HEK293 (cell line): Measurements from ENCODE around the gene CLEC1A.

ENCODE experiments used
- CTCF ChIA-PET: fragments of 350-600 bp; formaldehyde crosslinking; extraction: SDS; loops from one replicate; lab custom pipeline; 2021; ENCODE audit warnings: antibody characterized with exemption; lab: Yijun Ruan, JAX
- POLR2A ChIA-PET: fragments of 300-600 bp; formaldehyde crosslinking; extraction: SDS; loops from one replicate; lab custom pipeline; 2020; ENCODE audit warnings: antibody characterized with exemption, inconsistent platforms; lab: Yijun Ruan, JAX
- H3K27ac ChIP-seq: fragments of 200-500 bp; sonication (Bioruptor generic); 2 replicates; pipeline ENCODE4 v1.5.1; 2014; ENCODE audit warnings: low read depth, low read length, control low read depth, inconsistent platforms; ENCODE audit errors: extremely low read depth
- H3K36me3 ChIP-seq, 2 experiments: fragments of 200-500 bp in 1 of 2; sonication (Bioruptor generic) in 1 of 2; 1 replicate in 1 of 2; 2 replicates in 1 of 2; pipeline ENCODE4 v1.5.1; 2014 to 2017; ENCODE audit warnings: inconsistent platforms in 2 of 2, low read length in 2 of 2; ENCODE audit not compliant: control insufficient read depth in 2 of 2, insufficient read depth in 1 of 2
- H3K4me1 ChIP-seq: fragments of 200-500 bp; sonication (Bioruptor generic); 2 replicates; pipeline ENCODE4 v1.5.1; 2014; ENCODE audit warnings: mild to moderate bottlenecking, low read length, inconsistent platforms; ENCODE audit not compliant: control insufficient read depth, insufficient read depth
- H3K4me3 ChIP-seq: 2 replicates; pipeline ENCODE4 v1.5.1; 2011; ENCODE audit warnings: low read depth, mild to moderate bottlenecking, control low read depth, low read length, moderate library complexity
- H3K9me3 ChIP-seq: fragments of 200-500 bp; sonication (Bioruptor generic); 2 replicates; pipeline ENCODE4 v1.5.1; 2014; ENCODE audit warnings: low read depth, low read length, inconsistent platforms; ENCODE audit not compliant: control insufficient read depth, insufficient read depth
- GLIS2 ChIP-seq: fragments of 450-650 bp; formaldehyde crosslinking; IDR thresholded peaks from 2 replicates; pipeline ENCODE4 v1.5.1; 2016; ENCODE audit warnings: missing biosample characterization, missing genetic modification characterization
- KLF7 ChIP-seq: fragments of 450-650 bp; formaldehyde crosslinking; IDR thresholded peaks from 2 replicates; pipeline ENCODE4 v1.5.1; 2016; ENCODE audit warnings: missing biosample characterization, missing genetic modification characterization, borderline replicate concordance
- OVOL3 ChIP-seq: fragments of 450-650 bp; formaldehyde crosslinking; IDR thresholded peaks from 2 replicates; pipeline ENCODE4 v1.5.1; 2016; ENCODE audit warnings: missing biosample characterization, missing genetic modification characterization
- PATZ1 ChIP-seq: fragments of 450-650 bp; formaldehyde crosslinking; IDR thresholded peaks from 2 replicates; pipeline ENCODE4 v1.5.1; 2016; ENCODE audit warnings: missing biosample characterization, missing genetic modification characterization
- PRDM10 ChIP-seq: fragments of 450-650 bp; formaldehyde crosslinking; IDR thresholded peaks from 2 replicates; pipeline ENCODE4 v1.5.1; 2016; ENCODE audit warnings: missing biosample characterization, missing genetic modification characterization
- ZBTB21 ChIP-seq: fragments of 450-650 bp; formaldehyde crosslinking; IDR thresholded peaks from 2 replicates; pipeline ENCODE4 v1.5.1; 2017; ENCODE audit warnings: missing biosample characterization, missing genetic modification characterization
- ZFP69B ChIP-seq: fragments of 450-650 bp; formaldehyde crosslinking; IDR thresholded peaks from 2 replicates; pipeline ENCODE4 v1.5.1; 2016; ENCODE audit warnings: missing biosample characterization, missing genetic modification characterization
- ZNF138 ChIP-seq: fragments of 450-650 bp; formaldehyde crosslinking; IDR thresholded peaks from 2 replicates; pipeline ENCODE4 v1.5.1; 2016; ENCODE audit warnings: missing biosample characterization, missing genetic modification characterization, borderline replicate concordance
- ZNF18 ChIP-seq: fragments of 450-650 bp; formaldehyde crosslinking; IDR thresholded peaks from 2 replicates; pipeline ENCODE4 v1.5.1; 2016; ENCODE audit warnings: missing biosample characterization, missing genetic modification characterization
- ZNF280C ChIP-seq: fragments of 450-650 bp; formaldehyde crosslinking; IDR thresholded peaks from 2 replicates; pipeline ENCODE4 v1.5.1; 2016; ENCODE audit warnings: missing biosample characterization, missing genetic modification characterization
- ZNF350 ChIP-seq: fragments of 450-650 bp; formaldehyde crosslinking; IDR thresholded peaks from 2 replicates; pipeline ENCODE4 v1.5.0; 2017; ENCODE audit warnings: missing biosample characterization, mild to moderate bottlenecking, missing genetic modification characterization
- ZNF394 ChIP-seq: fragments of 450-650 bp; formaldehyde crosslinking; IDR thresholded peaks from 2 replicates; pipeline ENCODE4 v1.5.1; 2016; ENCODE audit warnings: missing biosample characterization, missing genetic modification characterization, mild to moderate bottlenecking, moderate library complexity, borderline replicate concordance
- ZNF449 ChIP-seq: fragments of 450-650 bp; formaldehyde crosslinking; IDR thresholded peaks from 2 replicates; pipeline ENCODE4 v1.5.1; 2017; ENCODE audit warnings: missing biosample characterization, mild to moderate bottlenecking, missing genetic modification characterization, moderate library complexity
- ZNF513 ChIP-seq: fragments of 450-650 bp; IDR thresholded peaks from 2 replicates; pipeline ENCODE4 v1.5.1; 2018; ENCODE audit warnings: missing biosample characterization, missing genetic modification characterization
- ZNF529 ChIP-seq: fragments of 450-650 bp; formaldehyde crosslinking; IDR thresholded peaks from 2 replicates; pipeline ENCODE4 v1.5.1; 2017; ENCODE audit warnings: missing genetic modification characterization, missing biosample characterization; ENCODE audit not compliant: insufficient replicate concordance
- ZNF580 ChIP-seq: fragments of 450-650 bp; formaldehyde crosslinking; IDR thresholded peaks from 2 replicates; pipeline ENCODE4 v1.5.1; 2016; ENCODE audit warnings: missing biosample characterization, missing genetic modification characterization
- ZNF654 ChIP-seq: fragments of 450-650 bp; formaldehyde crosslinking; IDR thresholded peaks from 2 replicates; pipeline ENCODE4 v1.5.1; 2016; ENCODE audit warnings: low read depth, missing biosample characterization, missing genetic modification characterization
- ZNF837 ChIP-seq: fragments of 450-650 bp; formaldehyde crosslinking; IDR thresholded peaks from 2 replicates; pipeline ENCODE4 v1.5.1; 2016; ENCODE audit warnings: missing biosample characterization, missing genetic modification characterization
- ZSCAN23 ChIP-seq: fragments of 450-650 bp; formaldehyde crosslinking; IDR thresholded peaks from 2 replicates; pipeline ENCODE4 v1.5.1; 2016; ENCODE audit warnings: missing biosample characterization, missing genetic modification characterization

Gene CLEC1A

GRCh38 chr12:10084733-10085132, 14.1 kb downstream of the CLEC1A start:
- ChIA-PET POLR2A (no interaction called here), CTCF (interaction anchor here (0.7 kb wide), 1 partner anchor 106 kb away, joined by 5 read pairs; no protein-coding TSS in a partner anchor)
- Histone ChIP-seq H3K9me3 (no peaks in the 10 kb centered on the region), H3K4me1 (no peaks in the 10 kb centered on the region; the same call in 1 of the 2 replicates), H3K27ac (no peak overlapping the region), H3K36me3 (no peaks in the 10 kb centered on the region), H3K4me3 (no peak overlapping the region)
- TF ChIP-seq ZNF394 (tag by site-specific recombination) (no peak), ZBTB21 (tag by site-specific recombination) (no peak), ZNF449 (tag by site-specific recombination) (no peak), ZFP69B (no peak), ZSCAN23 (tag by site-specific recombination) (no peak), OVOL3 (no peak), GLIS2 (tag by site-specific recombination) (no peak), ZNF837 (tag by site-specific recombination) (no peak), ZNF350 (tag by site-specific recombination) (no peak), ZNF513 (tag by site-specific recombination) (no peak), ZNF580 (tag by site-specific recombination) (no peak), ZNF654 (tag by site-specific recombination) (no peak), ZNF280C (tag by site-specific recombination) (no peak), PATZ1 (tag by site-specific recombination) (no peak), PRDM10 (tag by site-specific recombination) (no peak), KLF7 (tag by site-specific recombination) (no peak), ZNF138 (tag by site-specific recombination) (no peak), ZNF18 (tag by site-specific recombination) (no peak), ZNF529 (tag by site-specific recombination) (no peak)
- TF ChIP-seq, all 188 proteins: peak for 0
